SK-N-SH treated with all-trans-retinoic acid at 6 μM for 48 hours (cell line): ENCODE measurements around the gene CCND3.

Experiments
- ATAC-seq: fragments of 200-7000 bp; cut with Tn5 transposase; 3 replicates; pipeline ENCODE4 v1.9.1; 2020; ENCODE audit warnings: mild to moderate bottlenecking, moderate library complexity
- CREB5 ChIP-seq: fragments of 250-450 bp; sonication (Bioruptor Pico); IDR thresholded peaks from 2 replicates; pipeline ENCODE4 v1.5.1; 2020; ENCODE audit warnings: low read depth, mild to moderate bottlenecking, moderate library complexity
- GLIS3 ChIP-seq: fragments of 250-450 bp; sonication (Bioruptor Pico); IDR thresholded peaks from 2 replicates; pipeline ENCODE4 v1.5.0; 2020; ENCODE audit warnings: mild to moderate bottlenecking, moderate library complexity
- RARB ChIP-seq: fragments of 250-450 bp; sonication (Bioruptor Pico); IDR thresholded peaks from 2 replicates; pipeline ENCODE4 v1.8.0; 2021; ENCODE audit warnings: mild to moderate bottlenecking, moderate library complexity
- SNAI2 ChIP-seq: fragments of 250-450 bp; sonication (Bioruptor Pico); IDR thresholded peaks from 2 replicates; pipeline ENCODE4 v1.5.0; 2020; ENCODE audit warnings: mild to moderate bottlenecking, moderate library complexity
- ZFP30 ChIP-seq: fragments of 450-650 bp; formaldehyde crosslinking; IDR thresholded peaks from 2 replicates; pipeline ENCODE4 v1.5.0; 2022; ENCODE audit warnings: mild to moderate bottlenecking, moderate library complexity
- ZNF70 ChIP-seq: fragments of 450-650 bp; formaldehyde crosslinking; IDR thresholded peaks from 2 replicates; pipeline ENCODE4 v1.5.0; 2020; ENCODE audit warnings: mild to moderate bottlenecking, moderate library complexity
- ZNF8 ChIP-seq: fragments of 450-650 bp; formaldehyde crosslinking; IDR thresholded peaks from 2 replicates; pipeline ENCODE4 v1.5.0; 2020; ENCODE audit warnings: mild to moderate bottlenecking, moderate library complexity
- TF ChIP-seq, protein P1 (sequence below): fragments of 250-450 bp; sonication (Bioruptor Pico); IDR thresholded peaks from 2 replicates; pipeline ENCODE4 v1.8.0; 2020; ENCODE audit warnings: mild to moderate bottlenecking, moderate library complexity, borderline replicate concordance
- TF ChIP-seq, protein P2 (sequence below): fragments of 250-450 bp; sonication (Bioruptor Pico); IDR thresholded peaks from 2 replicates; pipeline ENCODE4 v1.5.0; 2020; ENCODE audit warnings: mild to moderate bottlenecking, moderate library complexity

The CCND3 gene

GRCh38 chr6:41884957-41885356, 56.7 kb downstream of the CCND3 start:
- TF ChIP-seq, protein P1, sequence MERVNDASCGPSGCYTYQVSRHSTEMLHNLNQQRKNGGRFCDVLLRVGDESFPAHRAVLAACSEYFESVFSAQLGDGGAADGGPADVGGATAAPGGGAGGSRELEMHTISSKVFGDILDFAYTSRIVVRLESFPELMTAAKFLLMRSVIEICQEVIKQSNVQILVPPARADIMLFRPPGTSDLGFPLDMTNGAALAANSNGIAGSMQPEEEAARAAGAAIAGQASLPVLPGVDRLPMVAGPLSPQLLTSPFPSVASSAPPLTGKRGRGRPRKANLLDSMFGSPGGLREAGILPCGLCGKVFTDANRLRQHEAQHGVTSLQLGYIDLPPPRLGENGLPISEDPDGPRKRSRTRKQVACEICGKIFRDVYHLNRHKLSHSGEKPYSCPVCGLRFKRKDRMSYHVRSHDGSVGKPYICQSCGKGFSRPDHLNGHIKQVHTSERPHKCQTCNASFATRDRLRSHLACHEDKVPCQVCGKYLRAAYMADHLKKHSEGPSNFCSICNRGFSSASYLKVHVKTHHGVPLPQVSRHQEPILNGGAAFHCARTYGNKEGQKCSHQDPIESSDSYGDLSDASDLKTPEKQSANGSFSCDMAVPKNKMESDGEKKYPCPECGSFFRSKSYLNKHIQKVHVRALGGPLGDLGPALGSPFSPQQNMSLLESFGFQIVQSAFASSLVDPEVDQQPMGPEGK: no peak
- TF ChIP-seq CREB5 (no peak), ZNF70 (CRISPR knock-in tag) (no peak), GLIS3 (CRISPR knock-in tag) (no peak), ZNF8 (CRISPR knock-in tag) (no peak), ZFP30 (no peak), SNAI2 (no peak), RARB (CRISPR knock-in tag) (no peak)
- TF ChIP-seq, protein P2, sequence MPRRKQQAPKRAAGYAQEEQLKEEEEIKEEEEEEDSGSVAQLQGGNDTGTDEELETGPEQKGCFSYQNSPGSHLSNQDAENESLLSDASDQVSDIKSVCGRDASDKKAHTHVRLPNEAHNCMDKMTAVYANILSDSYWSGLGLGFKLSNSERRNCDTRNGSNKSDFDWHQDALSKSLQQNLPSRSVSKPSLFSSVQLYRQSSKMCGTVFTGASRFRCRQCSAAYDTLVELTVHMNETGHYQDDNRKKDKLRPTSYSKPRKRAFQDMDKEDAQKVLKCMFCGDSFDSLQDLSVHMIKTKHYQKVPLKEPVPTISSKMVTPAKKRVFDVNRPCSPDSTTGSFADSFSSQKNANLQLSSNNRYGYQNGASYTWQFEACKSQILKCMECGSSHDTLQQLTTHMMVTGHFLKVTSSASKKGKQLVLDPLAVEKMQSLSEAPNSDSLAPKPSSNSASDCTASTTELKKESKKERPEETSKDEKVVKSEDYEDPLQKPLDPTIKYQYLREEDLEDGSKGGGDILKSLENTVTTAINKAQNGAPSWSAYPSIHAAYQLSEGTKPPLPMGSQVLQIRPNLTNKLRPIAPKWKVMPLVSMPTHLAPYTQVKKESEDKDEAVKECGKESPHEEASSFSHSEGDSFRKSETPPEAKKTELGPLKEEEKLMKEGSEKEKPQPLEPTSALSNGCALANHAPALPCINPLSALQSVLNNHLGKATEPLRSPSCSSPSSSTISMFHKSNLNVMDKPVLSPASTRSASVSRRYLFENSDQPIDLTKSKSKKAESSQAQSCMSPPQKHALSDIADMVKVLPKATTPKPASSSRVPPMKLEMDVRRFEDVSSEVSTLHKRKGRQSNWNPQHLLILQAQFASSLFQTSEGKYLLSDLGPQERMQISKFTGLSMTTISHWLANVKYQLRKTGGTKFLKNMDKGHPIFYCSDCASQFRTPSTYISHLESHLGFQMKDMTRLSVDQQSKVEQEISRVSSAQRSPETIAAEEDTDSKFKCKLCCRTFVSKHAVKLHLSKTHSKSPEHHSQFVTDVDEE (CRISPR knock-in tag): no peak
- ATAC-seq: no peak
